EL (cell line): ENCODE results near the gene MREG.
"Not testable (repeated sequence)": the region's sequence is repeated elsewhere in the genome, so short reads cannot be mapped to it uniquely, and the experiment has no call there.

Experiments
- DNase-seq: peaks from one replicate; pipeline ENCODE4 v3.0.0-alpha.2; 2016

MREG gene

GRCh38 chr2:215984661-215985060 lies 28.7 kb downstream of the MREG start:
- DNase-seq: no peak

- no peak for DNase-seq
Measured at GRCh38 chr2:215983581-215984351, 29.6 kb downstream of the MREG start.

GRCh38 chr2:215982465-215982875 lies 30.9 kb downstream of the MREG start:
- peak; percentile 63 for DNase-seq

- no peak for DNase-seq
Measured at GRCh38 chr2:215981115-215981514, 32.2 kb downstream of the MREG start.

GRCh38 chr2:215979620-215980019 lies 33.7 kb downstream of the MREG start:
- DNase-seq: no peak

- no peak for DNase-seq
Measured at GRCh38 chr2:215974700-215975429, 38.5 kb downstream of the MREG start.

GRCh38 chr2:215973954-215974699 lies 39.2 kb downstream of the MREG start:
- peak; percentile 9 for DNase-seq

GRCh38 chr2:215973145-215973792 lies 40.1 kb downstream of the MREG start:
- DNase-seq: no peak

- no peak for DNase-seq
Measured at GRCh38 chr2:215971671-215972070, 41.7 kb downstream of the MREG start.

- DNase-seq: not testable (repeated sequence)
Measured at GRCh38 chr2:215970894-215971293, 42.5 kb downstream of the MREG start.

GRCh38 chr2:215970425-215970824 lies 42.9 kb downstream of the MREG start:
- DNase-seq: no peak

GRCh38 chr2:215969131-215969841 lies 44.1 kb downstream of the MREG start:
- no peak for DNase-seq

- no peak for DNase-seq
Measured at GRCh38 chr2:215968499-215968898, 44.9 kb downstream of the MREG start.

- no peak for DNase-seq
Measured at GRCh38 chr2:215967590-215968378, 45.6 kb downstream of the MREG start.

GRCh38 chr2:215966951-215967350 lies 46.4 kb downstream of the MREG start:
- DNase-seq: peak; percentile 42

GRCh38 chr2:215966274-215966673 lies 47.1 kb downstream of the MREG start:
- no peak for DNase-seq

GRCh38 chr2:215965532-215966165 lies 47.7 kb downstream of the MREG start:
- no peak for DNase-seq

GRCh38 chr2:215961981-215962380 lies 51.4 kb downstream of the MREG start:
- DNase-seq: no peak

- DNase-seq: no peak
Measured at GRCh38 chr2:215958257-215958656, 55.1 kb downstream of the MREG start.

GRCh38 chr2:215957354-215958122 lies 55.8 kb downstream of the MREG start:
- not testable (repeated sequence) for DNase-seq
